Endothelial cell of umbilical vein (primary cell): Measurements from ENCODE around the gene ANXA5.

Experiments used
- CTCF ChIP-seq, 2 donors: IDR thresholded peaks; 1 replicate in 1 of 2; 2 replicates in 1 of 2; pipeline ENCODE4 v1.5.1; 2011; ENCODE audit warnings: low read length in 2 of 2, mild to moderate bottlenecking in 2 of 2, moderate library complexity in 2 of 2, control low read depth in 1 of 2, inconsistent platforms in 1 of 2, low read depth in 1 of 2; ENCODE audit not compliant: insufficient read depth in 1 of 2; ENCODE audit errors: extremely low read depth in 1 of 2
- POLR2A ChIP-seq: IDR thresholded peaks from 2 replicates; pipeline ENCODE4 v1.6.1; 2012; ENCODE audit warnings: low read depth, mild to moderate bottlenecking, control low read depth, low read length
- POLR2AphosphoS5 ChIP-seq: IDR thresholded peaks from 2 replicates; pipeline ENCODE4 v1.6.1; 2012; ENCODE audit warnings: low read depth, mild to moderate bottlenecking, control low read depth, low read length, moderate library complexity; ENCODE audit not compliant: insufficient read depth

GRCh38 chr4:121693886-121694285 lies 2.9 kb downstream of the ANXA5 start:
- TF ChIP-seq CTCF (IDR thresholded peaks at IDR 0.05; ENCODE audit: extremely low read depth in 1 of 2, insufficient read depth in 1 of 2, low read depth in 1 of 2, low read length in 2 of 2) = no peak
- no peak for TF ChIP-seq POLR2AphosphoS5
- no peak for TF ChIP-seq POLR2A
